ENCODE measurements around the gene RPL13. TPM values are rescaled to one million over a fixed set of nuclear protein-coding genes. Genes with fewer than 3 reads are reported as not detected.

Gene RPL13
- total and polyA plus RNA-seq, 2 of the 4 experiments (the other 2 are of a cell fraction), result 2,098 to 3,527 TPM

DNA sequence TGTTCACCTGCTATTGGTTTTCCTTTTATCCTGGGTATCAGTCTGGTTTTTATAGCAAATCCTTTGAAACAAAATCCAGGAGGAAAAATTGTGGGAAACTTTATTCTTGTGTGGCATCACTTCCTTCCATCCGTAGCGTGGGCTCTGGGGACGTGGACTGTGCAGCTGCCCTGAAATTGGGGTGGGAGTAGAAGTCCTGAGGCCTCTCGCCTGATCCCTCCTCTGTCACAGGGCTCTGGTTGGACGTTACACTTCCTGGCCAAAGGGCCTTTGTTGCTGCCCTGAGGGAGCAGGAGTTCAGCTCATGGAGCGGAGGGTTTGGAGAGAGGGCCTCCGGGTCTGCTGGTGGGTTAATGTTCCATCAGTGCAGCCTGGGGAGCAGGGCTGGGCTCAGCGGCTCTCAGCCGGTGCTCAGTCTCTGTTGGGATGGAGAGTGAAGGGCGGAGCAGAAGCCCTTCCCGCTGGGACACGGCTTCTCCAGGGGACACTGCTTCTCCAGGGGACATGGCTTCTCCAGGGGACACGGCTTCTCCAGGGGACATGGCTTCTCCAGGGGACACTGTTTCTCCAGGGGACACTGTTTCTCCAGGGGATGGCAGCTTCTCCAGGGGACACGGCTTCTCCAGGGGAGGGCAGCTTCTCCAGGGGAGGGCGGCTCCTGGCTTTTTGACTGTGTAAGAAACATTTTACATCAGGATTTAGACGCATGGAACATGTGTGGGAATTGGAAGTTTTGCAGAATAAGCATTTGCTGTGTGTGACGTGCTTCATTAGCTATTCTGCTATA, 15.2 kb upstream of the RPL13 start:
- no peaks in the 10 kb centered on the region for H3K4me1 ChIP-seq (ENCODE audit: control insufficient read depth, insufficient read depth, low read length)
- ChIA-PET POLR2A (ENCODE audit: unreplicated experiment) (no interaction called here), CTCF (no interaction called here)
- no peak overlapping the region for H3K23ac ChIP-seq (ENCODE audit: low read depth, low read length)
- H3K27me3 ChIP-seq (ENCODE audit: control insufficient read depth, insufficient read depth, low read length), result no peaks in the 10 kb centered on the region
- dilution Hi-C loops (cut with HindIII; ENCODE audit: low sequenced_read_pairs, unreplicated experiment) (no loop called here), in situ Hi-C loops (cut with MboI; ENCODE audit: low sequenced_read_pairs) (no loop called here), intact Hi-C loops (cut with micrococcal nuclease) (no loop called here)
- H3K9me3 ChIP-seq (ENCODE audit: control insufficient read depth, insufficient read depth, low read length), result no peaks in the 10 kb centered on the region
- H3K14ac ChIP-seq (replicated peaks; ENCODE audit: low read depth, low read length), result no peak overlapping the region
- WGBS, 2 experiments (ENCODE audit: extremely low coverage in 2 of 2, insufficient read length in 1 of 2), result 88% methylated on average over 10 of the region's 17 CpGs; no CpG with 5 or more reads in 1 of the 2 experiments
- H2BK120ac ChIP-seq (ENCODE audit: low read depth, low read length), result no peak overlapping the region
- H2AFZ ChIP-seq (replicated peaks; ENCODE audit: low read length, poor library complexity), result no peak overlapping the region
- H4K8ac ChIP-seq (ENCODE audit: low read depth in 2 of 2, low read length in 2 of 2), result no peak overlapping the region
- no TSS peak for BruUV-seq (replicated peaks)
- H2BK5ac ChIP-seq (ENCODE audit: low read depth, low read length, poor library complexity, severe bottlenecking), result no peak overlapping the region
- no peak overlapping the region for H4K5ac ChIP-seq (ENCODE audit: low read depth, low read length)
- peaks cover 5 to 41% of the 10 kb centered on the region in 2 experiments; a peak in 2 of 4 replicates for H3K79me1 ChIP-seq (ENCODE audit: low read depth in 1 of 2, low read length in 2 of 2)
- H2AK9ac ChIP-seq (replicated peaks; ENCODE audit: low read depth, low read length, poor library complexity), result no peak overlapping the region
- peaks cover 57% of the 10 kb centered on the region for H3K36me3 ChIP-seq (ENCODE audit: control insufficient read depth, insufficient read depth, low read length)
- DNase-seq, result no peak
- no peak overlapping the region for H2BK20ac ChIP-seq (ENCODE audit: low read depth, low read length)
- H3K18ac ChIP-seq (ENCODE audit: low read depth, low read length), result no peak overlapping the region
- no peak overlapping the region for H3K56ac ChIP-seq (ENCODE audit: extremely low read depth, insufficient read depth, low read length)
- H2BK15ac ChIP-seq (ENCODE audit: low read depth, low read length), result no peak overlapping the region
- TF ChIP-seq SMC3 (IDR thresholded peaks at IDR 0.05; ENCODE audit: low read depth, low read length), result no peak
- no peak overlapping the region for H4K91ac ChIP-seq (ENCODE audit: insufficient read depth, low read depth, low read length)
- H3K4ac ChIP-seq (ENCODE audit: low read depth, low read length), result no peak overlapping the region
- no peak overlapping the region for H3K9ac ChIP-seq (ENCODE audit: low read depth, low read length)
- H3K4me3 ChIP-seq (ENCODE audit: insufficient read depth, low read depth, low read length), result no peak overlapping the region
- ATAC-seq (ENCODE audit: low read depth), result no peak
- H4K20me1 ChIP-seq (ENCODE audit: insufficient read depth, low read length), result peaks cover under 1% of the 10 kb centered on the region; the same call in 1 of the 2 replicates
- H3K4me2 ChIP-seq (ENCODE audit: low read depth, low read length), result no peak overlapping the region
- no peaks in the 10 kb centered on the region for H3K9me1 ChIP-seq (ENCODE audit: insufficient read depth, low read length)
- no peak overlapping the region for H2AK5ac ChIP-seq (ENCODE audit: low read depth, low read length)
- no peak overlapping the region for H3K27ac ChIP-seq (ENCODE audit: insufficient read depth, low read length)

Data from IMR-90 (cell line).